Neural cell (in vitro differentiated cells): ENCODE data around the gene DMWD. TPM values are rescaled to one million over a fixed set of nuclear protein-coding genes. Genes with fewer than 3 reads are reported as not detected.

Experiments used
- H2AFZ ChIP-seq: fragments of 200-600, 300-800 bp; sonication (generic), shearing (Covaris generic); 2 replicates; pipeline ENCODE4 v1.6.0; 2014; ENCODE audit warnings: low read depth, mild to moderate bottlenecking, antibody characterized with exemption, low read length, moderate library complexity
- H3F3A ChIP-seq: fragments of 200-600 bp; shearing (Covaris generic); 2 replicates; pipeline ENCODE4 v1.6.1; 2016; ENCODE audit warnings: mild to moderate bottlenecking, moderate library complexity, mixed read lengths, antibody characterized with exemption, low read length; ENCODE audit not compliant: insufficient read depth, poor library complexity, severe bottlenecking
- H3K27ac ChIP-seq: fragments of 200-600, 300-800 bp; sonication (generic), shearing (Covaris generic); 2 replicates; pipeline ENCODE4 v1.5.1; 2014; ENCODE audit warnings: mild to moderate bottlenecking, low read length, moderate library complexity
- H3K27me3 ChIP-seq: fragments of 300-800, 200-600 bp; sonication (generic), shearing (Covaris generic); 2 replicates; pipeline ENCODE4 v1.6.0; 2014; ENCODE audit warnings: mild to moderate bottlenecking, low read depth, low read length, moderate library complexity; ENCODE audit not compliant: insufficient read depth
- H3K36me3 ChIP-seq: fragments of 300-800, 200-600 bp; sonication (generic), shearing (Covaris generic); 2 replicates; pipeline ENCODE4 v1.5.1; 2014; ENCODE audit warnings: mild to moderate bottlenecking, antibody characterized with exemption, low read length, moderate library complexity; ENCODE audit not compliant: insufficient read depth
- H3K4me2 ChIP-seq: fragments of 300-800, 200-600 bp; sonication (generic), shearing (Covaris generic); 2 replicates; pipeline ENCODE4 v1.6.0; 2014; ENCODE audit warnings: mild to moderate bottlenecking, low read length
- H3K4me3 ChIP-seq: fragments of 300-800, 200-600 bp; sonication (generic), shearing (Covaris generic); 2 replicates; pipeline ENCODE4 v1.5.1; 2014; ENCODE audit warnings: mild to moderate bottlenecking, low read length, moderate library complexity
- H3K79me2 ChIP-seq: fragments of 200-600 bp; shearing (Covaris generic); replicated peaks from 2 replicates; pipeline ENCODE4 v1.6.0; 2014; ENCODE audit warnings: mild to moderate bottlenecking, low read length, moderate library complexity; ENCODE audit not compliant: insufficient read depth
- H3K9ac ChIP-seq: fragments of 300-800, 200-600 bp; sonication (generic), shearing (Covaris generic); 2 replicates; pipeline ENCODE4 v1.6.1; 2016; ENCODE audit warnings: mild to moderate bottlenecking, low read length, mixed read lengths
- H3K9me2 ChIP-seq: fragments of 200-600 bp; shearing (Covaris generic); 2 replicates; pipeline ENCODE4 v1.6.1; 2016; ENCODE audit warnings: mild to moderate bottlenecking, low read length, mixed read lengths; ENCODE audit not compliant: insufficient read depth
- H3K9me3 ChIP-seq: fragments of 200-600, 300-800 bp; sonication (generic), shearing (Covaris generic); 2 replicates; pipeline ENCODE4 v1.6.1; 2016; ENCODE audit warnings: mild to moderate bottlenecking, mixed run types, low read length, moderate library complexity, mixed read lengths
- H4K20me1 ChIP-seq: fragments of 200-600 bp; shearing (Covaris generic); 2 replicates; pipeline ENCODE4 v1.6.1; 2016; ENCODE audit warnings: mild to moderate bottlenecking, mixed run types; ENCODE audit not compliant: insufficient read depth
- CTCF ChIP-seq: fragments of 450-650 bp; IDR thresholded peaks from 2 replicates; pipeline ENCODE4 v1.5.1; 2014; ENCODE audit warnings: antibody characterized with exemption, mild to moderate bottlenecking, moderate library complexity; ENCODE audit not compliant: poor library complexity, severe bottlenecking
- EP300 ChIP-seq: fragments of 450-650 bp; conservative IDR thresholded peaks from 2 replicates; pipeline ENCODE4 v1.6.1; 2014; ENCODE audit warnings: antibody characterized with exemption, mild to moderate bottlenecking, moderate library complexity; ENCODE audit not compliant: poor library complexity, severe bottlenecking
- EZH2 ChIP-seq: fragments of 200-600, 300-800 bp; shearing (Covaris generic), sonication (generic); IDR thresholded peaks from 2 replicates; pipeline ENCODE4 v1.6.1; 2014; ENCODE audit warnings: antibody characterized with exemption, low read length, borderline replicate concordance, mild to moderate bottlenecking; ENCODE audit not compliant: insufficient read depth, poor library complexity, severe bottlenecking
- MXI1 ChIP-seq: fragments of 450-650 bp; conservative IDR thresholded peaks from 2 replicates; pipeline ENCODE4 v1.6.1; 2014; ENCODE audit warnings: antibody characterized with exemption, mild to moderate bottlenecking; ENCODE audit not compliant: poor library complexity, severe bottlenecking
- POLR2AphosphoS5 ChIP-seq: IDR thresholded peaks from 2 replicates; pipeline ENCODE4 v1.6.1; 2012
- RAD21 ChIP-seq: fragments of 450-650 bp; conservative IDR thresholded peaks from 2 replicates; pipeline ENCODE4 v1.6.1; 2014; ENCODE audit warnings: antibody characterized with exemption, mild to moderate bottlenecking, moderate library complexity
- REST ChIP-seq: IDR thresholded peaks from 2 replicates; pipeline ENCODE4 v1.6.1; 2012; ENCODE audit warnings: borderline replicate concordance
- SMC3 ChIP-seq: fragments of 450-650 bp; conservative IDR thresholded peaks from 2 replicates; pipeline ENCODE4 v1.6.1; 2014; ENCODE audit warnings: antibody characterized with exemption, mild to moderate bottlenecking, moderate library complexity; ENCODE audit not compliant: poor library complexity
- TAF1 ChIP-seq: IDR thresholded peaks from 2 replicates; pipeline ENCODE4 v1.6.1; 2012; ENCODE audit warnings: low read depth
- polyA plus RNA-seq: library from polyadenylated mRNA; depleted of rRNA; stranded (reverse); fragments of >200 nt; gene quantifications from 2 replicates; pipeline ENCODE4 v1.2.3, GENCODE V29; 2014

Gene DMWD
- polyA plus RNA-seq, 1 donor from 2014 or later, result 20.4 TPM

- peaks cover 25% of the 10 kb centered on the region for H3K79me2 ChIP-seq
- no peak overlapping the region for H3K27ac ChIP-seq
- TF ChIP-seq MXI1, result no peak
- TF ChIP-seq EZH2, result no peak
- no peak for TF ChIP-seq SMC3
- no peak for TF ChIP-seq RAD21
- no peak for TF ChIP-seq TAF1
- TF ChIP-seq CTCF, result no peak
- no peak for TF ChIP-seq EP300
- no peak for TF ChIP-seq POLR2AphosphoS5
- no peak for TF ChIP-seq REST
- H3K27me3 ChIP-seq, result no peaks in the 10 kb centered on the region
- H3F3A ChIP-seq, result no peaks in the 10 kb centered on the region
- no peaks in the 10 kb centered on the region for H3K9me3 ChIP-seq
- H3K9ac ChIP-seq, result no peak overlapping the region
- H3K36me3 ChIP-seq, result no peaks in the 10 kb centered on the region
- H2AFZ ChIP-seq, result no peak overlapping the region
- no peaks in the 10 kb centered on the region for H4K20me1 ChIP-seq
- H3K4me2 ChIP-seq, result no peak overlapping the region
- H3K9me2 ChIP-seq, result no peaks in the 10 kb centered on the region
- no peak overlapping the region for H3K4me3 ChIP-seq
These were observed 2.0 kb upstream of the DMWD start for GRCh38 chr19:45794627-45795026.

GRCh38 chr19:45793876-45794275 lies 1.2 kb upstream of the DMWD start:
- Histone ChIP-seq H3K79me2 (peaks cover 25% of the 10 kb centered on the region), H3K4me3 (no peak overlapping the region), H2AFZ (no peak overlapping the region), H3K9me3 (no peaks in the 10 kb centered on the region), H3F3A (no peaks in the 10 kb centered on the region), H3K27me3 (no peaks in the 10 kb centered on the region), H3K9me2 (no peaks in the 10 kb centered on the region), H3K9ac (no peak overlapping the region), H3K36me3 (peaks cover 6% of the 10 kb centered on the region), H3K27ac (peak overlapping the region; percentile 85), H3K4me2 (no peak overlapping the region), H4K20me1 (no peaks in the 10 kb centered on the region)
- TF ChIP-seq EP300, result no peak
- TF ChIP-seq REST, result no peak
- TF ChIP-seq EZH2, result no peak
- no peak for TF ChIP-seq POLR2AphosphoS5
- TF ChIP-seq CTCF, result no peak
- TF ChIP-seq RAD21, result no peak
- TF ChIP-seq TAF1, result no peak
- no peak for TF ChIP-seq SMC3
- TF ChIP-seq MXI1, result no peak
